NCI-H2171 treated with DMSO at 0.1 percent for 48 hours (cell line): ENCODE results near the gene ZNF569.
"Not testable (repeated sequence)": the region's sequence is repeated elsewhere in the genome, so short reads cannot be mapped to it uniquely, and the experiment has no call there.

ENCODE experiments used
- DNase-seq: peaks from one replicate; lab custom pipeline; 2025; lab: John Stamatoyannopoulos, UW

ZNF569 gene

GRCh38 chr19:37466798-37467607 is at the start of gene ZNF569:
TSS of gene ZNF569 (minus strand) at chr19:37467444. CDS start at chr19:37444921, 22,523 bp downstream.
- DNase-seq, result peak; percentile 93

- DNase-seq, result no peak
Observed at GRCh38 chr19:37513397-37513796, 46.2 kb upstream of the ZNF569 start.

DNA sequence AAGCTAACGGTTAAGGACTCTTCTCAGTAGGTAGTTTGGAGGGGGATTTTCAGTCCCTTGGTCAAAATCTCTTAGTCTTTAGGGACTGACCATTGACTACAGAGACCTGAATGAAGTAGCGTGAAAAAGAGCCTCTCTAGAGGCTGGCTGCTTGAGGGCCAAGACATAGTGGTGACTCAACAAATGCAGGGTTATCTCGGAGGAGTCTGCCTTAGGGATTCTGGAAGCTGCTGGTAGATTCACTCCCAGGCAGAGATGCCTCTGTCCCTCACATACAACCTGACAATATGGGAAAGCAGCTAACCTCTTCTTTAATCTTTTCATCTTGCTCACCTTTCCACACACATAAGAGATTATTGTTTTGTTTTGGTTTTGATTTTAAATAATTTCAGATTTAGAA is 44.6 kb upstream of the ZNF569 start:
- no peak for DNase-seq

DNA sequence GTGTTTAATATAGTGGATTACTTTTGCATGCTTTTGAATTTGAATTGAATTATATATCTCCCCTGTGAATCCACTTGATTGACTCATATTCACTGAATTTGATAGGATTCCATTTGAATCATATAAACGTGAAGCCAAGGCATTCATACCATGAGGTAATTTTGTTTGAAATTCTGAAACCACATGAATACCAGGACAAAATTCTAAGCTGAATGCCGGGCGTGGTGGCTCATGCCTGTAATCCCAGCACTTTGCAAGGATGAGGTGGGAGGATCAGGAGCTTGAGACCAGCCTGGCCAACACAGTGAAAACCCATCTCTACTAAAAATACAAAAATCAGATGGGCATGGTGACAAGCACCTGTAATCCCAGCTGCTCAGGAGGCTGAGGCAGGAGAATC is 43.9 kb upstream of the ZNF569 start:
- DNase-seq, result no peak

GRCh38 chr19:37507167-37507464 is 39.9 kb upstream of the ZNF569 start:
- no peak for DNase-seq

GRCh38 chr19:37506387-37507166 is 39.3 kb upstream of the ZNF569 start, which contains the start of gene ZNF793:
TSS of gene ZNF793 (plus strand) at chr19:37506939. CDS start at chr19:37523440, 16,501 bp downstream.
- peak; percentile 92 for DNase-seq

GRCh38 chr19:37505958-37506386 is 38.7 kb upstream of the ZNF569 start:
- peak; percentile 85 for DNase-seq

DNA sequence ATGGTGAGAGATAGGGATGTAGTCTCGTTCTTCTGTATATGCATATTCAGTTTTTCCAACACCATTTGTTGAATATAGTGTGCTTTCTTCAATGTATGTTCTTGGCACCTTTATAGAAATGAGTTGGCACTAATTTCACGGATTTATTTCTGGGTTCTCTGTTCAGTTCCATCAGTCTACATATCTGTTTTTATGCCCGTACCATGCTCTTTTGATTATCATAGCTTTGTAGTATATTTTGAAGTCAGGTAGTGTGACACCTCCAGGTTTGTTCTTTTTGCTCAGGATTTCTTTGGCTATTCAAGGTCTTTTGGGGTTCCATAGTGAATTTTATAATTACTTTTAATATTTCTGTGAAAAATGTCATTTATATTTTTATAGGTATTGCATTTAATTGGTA is 25.0 kb upstream of the ZNF569 start:
- DNase-seq, result no peak

DNA sequence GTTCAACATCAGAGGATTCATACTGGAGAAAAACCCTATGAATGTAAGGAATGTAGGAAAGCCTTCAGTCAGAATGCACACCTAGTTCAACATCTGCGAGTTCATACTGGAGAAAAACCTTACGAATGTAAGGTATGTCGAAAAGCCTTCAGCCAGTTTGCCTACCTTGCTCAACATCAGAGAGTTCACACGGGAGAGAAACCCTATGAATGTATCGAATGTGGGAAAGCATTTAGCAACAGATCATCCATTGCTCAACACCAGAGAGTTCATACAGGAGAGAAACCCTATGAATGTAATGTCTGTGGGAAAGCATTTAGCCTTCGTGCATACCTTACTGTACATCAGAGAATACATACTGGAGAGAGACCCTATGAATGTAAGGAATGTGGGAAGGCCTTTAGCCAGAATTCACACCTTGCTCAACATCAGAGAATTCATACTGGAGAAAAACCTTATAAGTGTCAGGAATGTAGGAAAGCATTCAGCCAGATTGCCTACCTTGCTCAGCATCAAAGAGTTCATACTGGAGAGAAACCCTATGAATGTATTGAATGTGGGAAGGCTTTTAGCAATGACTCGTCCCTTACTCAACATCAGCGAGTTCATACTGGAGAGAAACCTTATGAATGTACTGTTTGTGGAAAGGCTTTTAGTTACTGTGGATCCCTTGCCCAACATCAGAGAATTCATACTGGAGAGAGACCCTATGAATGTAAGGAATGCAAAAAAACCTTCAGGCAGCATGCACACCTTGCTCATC is 17.3 kb upstream of the ZNF569 start:
- no peak for DNase-seq

GRCh38 chr19:37472165-37472564 is 4.9 kb upstream of the ZNF569 start:
- no peak for DNase-seq

- no peak for DNase-seq
Observed at GRCh38 chr19:37470216-37470615, 3.0 kb upstream of the ZNF569 start.

DNA sequence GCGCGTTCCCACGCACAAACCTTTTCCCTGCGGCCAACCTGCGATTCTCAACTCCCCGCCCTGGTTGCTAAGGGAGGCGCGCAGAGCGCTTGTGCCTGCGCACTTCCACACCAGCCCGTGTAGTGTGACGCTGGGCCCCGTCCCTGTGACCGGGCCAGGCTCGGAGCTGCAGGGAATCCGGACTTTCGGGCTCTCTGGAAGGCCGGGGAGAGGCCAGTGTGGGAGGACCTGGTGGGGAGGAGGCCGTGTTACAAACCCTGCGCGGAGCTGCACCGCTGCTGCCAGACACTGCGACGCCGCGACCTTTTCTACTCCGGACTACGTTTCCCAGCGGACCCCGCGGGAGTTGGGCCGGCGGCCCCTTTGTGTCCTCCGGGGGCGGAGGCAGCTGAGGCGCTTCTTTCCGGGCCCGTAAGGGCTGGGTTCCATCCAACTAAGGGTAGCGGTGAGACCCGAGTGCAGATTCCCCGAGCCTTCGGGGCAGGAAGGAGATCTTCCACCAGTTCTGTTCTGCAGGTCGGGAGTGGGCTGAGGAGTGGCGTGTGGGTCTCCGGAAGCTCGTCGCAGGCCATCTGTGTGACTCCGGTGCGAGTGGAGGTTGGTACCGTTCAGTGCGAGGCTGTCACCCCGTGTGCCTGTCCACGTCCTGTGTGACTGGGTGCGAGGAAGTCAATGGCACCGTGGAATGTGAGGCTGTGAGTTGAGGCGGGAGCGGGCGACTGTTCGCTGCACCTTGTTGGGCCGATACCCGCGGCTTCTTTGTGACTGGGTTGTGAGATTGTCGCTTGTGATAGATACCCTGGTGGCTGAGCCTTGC is 1.9 kb upstream of the ZNF569 start, which contains the start of gene ZNF570:
Gene ZNF570, plus strand, starts transcription at position 396 of the 817 bp plus-strand sequence. CDS start 999 bp downstream, outside the sequence.
- DNase-seq, result peak; percentile 88

DNA sequence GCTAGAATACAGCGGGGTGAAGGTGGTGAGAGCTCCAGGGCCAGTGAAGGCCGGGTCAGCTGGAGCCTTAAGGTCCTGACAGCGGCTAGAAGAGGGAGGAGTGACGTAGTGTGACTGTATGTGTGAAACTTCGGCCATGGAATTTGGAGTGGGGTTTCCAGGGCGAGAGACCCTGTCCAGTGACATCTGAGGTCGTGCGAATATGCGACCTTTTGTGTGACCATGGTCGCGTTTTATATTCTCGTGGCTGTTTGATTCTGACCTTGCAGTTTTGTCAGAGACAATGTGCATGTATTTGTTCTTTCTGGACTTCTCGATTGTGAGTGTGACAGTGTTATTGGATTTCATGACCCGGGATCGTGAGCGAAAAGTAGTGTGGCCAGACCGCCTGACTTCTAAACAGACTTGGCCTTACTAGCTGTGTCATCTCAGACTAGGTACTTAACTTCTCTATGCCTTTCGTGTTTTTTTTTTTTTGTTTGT is 405 bp upstream of the ZNF569 start:
- no peak for DNase-seq

- DNase-seq, result no peak
Observed at GRCh38 chr19:37466277-37466797, 907 bp downstream of the ZNF569 start.

- DNase-seq, result no peak
Observed at GRCh38 chr19:37452500-37453245, 14.6 kb downstream of the ZNF569 start.

DNA sequence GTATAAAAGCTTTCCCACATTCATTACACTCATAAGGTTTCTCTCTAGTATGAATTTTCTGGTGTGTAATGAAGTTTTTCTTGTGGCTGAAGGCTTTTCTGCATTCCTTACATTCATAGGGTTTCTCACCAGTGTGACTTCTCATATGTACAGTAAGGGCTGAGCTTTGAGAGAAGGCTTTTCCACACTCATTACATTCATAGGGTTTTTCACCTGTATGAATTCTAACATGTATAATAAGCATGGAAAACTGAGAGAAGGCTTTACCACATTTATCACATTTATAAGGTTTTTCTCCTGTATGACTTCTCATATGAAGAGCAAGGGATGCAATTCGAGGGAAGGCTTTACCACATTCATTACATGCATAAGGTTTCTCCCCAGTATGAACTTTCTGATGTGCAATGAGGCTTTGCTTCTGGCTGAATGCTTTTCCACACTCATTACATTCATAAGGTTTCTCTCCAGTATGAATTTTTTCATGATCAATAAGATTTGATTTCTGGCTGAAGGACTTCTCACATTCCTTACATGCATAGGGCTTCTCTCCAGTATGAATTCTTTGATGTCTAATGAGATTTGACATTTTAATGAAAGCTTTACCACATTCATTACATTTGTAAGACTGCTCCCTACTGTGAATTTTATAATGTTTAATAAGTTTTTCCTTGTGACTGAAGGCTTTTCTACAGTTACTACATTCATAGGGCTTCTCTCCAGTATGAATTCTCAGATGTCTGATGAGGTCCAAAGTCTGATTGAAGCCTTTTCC is 53.7 kb downstream of the ZNF569 start:
- no peak for DNase-seq

DNA sequence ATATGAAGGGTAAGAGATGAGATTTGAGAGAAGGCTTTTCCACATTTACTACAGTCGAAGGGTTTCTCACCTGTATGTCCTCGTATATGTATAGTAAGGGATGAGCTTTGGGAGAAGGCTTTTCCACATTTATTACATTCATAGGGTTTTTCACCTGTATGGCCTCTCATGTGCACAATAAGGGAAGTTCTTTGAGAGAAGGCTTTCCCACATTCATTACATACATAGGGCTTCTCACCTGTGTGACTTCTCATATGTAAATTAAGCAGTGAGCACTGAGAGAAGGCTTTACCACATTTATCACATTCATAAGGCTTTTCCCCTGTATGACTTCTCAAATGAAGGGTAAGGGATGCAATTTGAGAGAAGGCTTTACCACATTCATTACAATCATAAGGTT is 54.5 kb downstream of the ZNF569 start:
- DNase-seq, result no peak

DNA sequence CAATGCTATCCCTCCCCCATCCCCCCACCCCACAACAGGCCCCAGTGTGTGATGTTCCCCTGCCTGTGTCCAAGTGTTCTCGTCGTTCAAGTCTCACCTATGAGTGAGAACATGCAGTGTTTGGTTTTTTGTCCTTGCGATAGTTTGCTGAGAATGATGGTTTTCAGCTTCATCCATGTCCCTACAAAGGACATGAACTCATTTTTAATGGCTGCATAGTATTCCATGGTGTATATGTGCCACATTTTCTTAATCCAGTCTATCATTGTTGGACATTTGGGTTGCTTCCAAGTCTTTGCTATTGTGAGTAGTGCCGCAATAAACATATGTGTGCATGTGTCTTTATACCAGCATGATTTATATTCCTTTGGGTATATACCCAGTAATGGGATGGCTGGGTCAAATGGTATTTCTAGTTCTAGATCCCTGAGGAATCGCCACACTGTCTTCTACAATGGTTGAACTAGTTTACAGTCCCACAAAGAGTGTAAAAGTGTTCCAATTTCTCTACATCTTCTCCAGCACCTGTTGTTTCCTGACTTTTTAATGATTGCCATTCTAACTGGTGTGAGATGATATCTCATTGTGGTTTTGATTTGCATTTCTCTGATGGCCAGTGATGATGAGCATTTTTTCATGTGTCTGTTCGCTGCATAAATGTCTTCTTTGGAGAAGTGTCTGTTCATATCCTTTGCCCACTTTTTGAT is 61.0 kb downstream of the ZNF569 start:
- not testable (repeated sequence) for DNase-seq

DNA sequence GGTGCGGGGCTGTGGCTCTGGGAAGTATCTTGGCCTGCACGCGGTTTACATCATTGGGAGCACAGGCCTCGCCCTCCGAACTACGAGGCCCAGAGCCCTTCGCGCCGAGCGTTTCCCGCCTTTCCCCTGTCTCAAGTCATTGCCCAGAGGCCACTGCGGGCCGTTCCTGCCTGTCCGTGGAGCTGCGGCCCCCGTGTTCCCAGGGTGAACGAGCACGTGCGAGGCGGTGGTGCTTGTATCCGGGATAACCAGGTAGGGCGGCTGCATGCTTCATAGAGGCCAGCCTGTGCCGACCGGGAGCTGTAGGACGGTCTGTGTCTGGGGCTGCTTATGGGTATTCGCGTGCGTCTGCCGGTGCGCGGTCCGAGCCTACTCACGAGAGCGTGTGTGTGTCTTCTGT is 63.8 kb downstream of the ZNF569 start:
- DNase-seq, result no peak
